GM23248 (cell line): ENCODE measurements around the gene SARM1. TPM values are rescaled to one million over a fixed set of nuclear protein-coding genes. Genes with fewer than 3 reads are reported as not detected.

Source experiments
- DNase-seq: peaks from one replicate; pipeline ENCODE4 v3.0.0-alpha.2; 2015
- H2AFZ ChIP-seq: fragments of 200-600 bp; sonication (generic); 2 replicates; pipeline ENCODE4 v1.6.1; 2016; ENCODE audit warnings: antibody characterized with exemption
- H3F3A ChIP-seq: fragments of 200-600 bp; sonication (generic); 2 replicates; pipeline ENCODE4 v1.6.1; 2016; ENCODE audit warnings: mild to moderate bottlenecking, antibody characterized with exemption, mixed run types; ENCODE audit not compliant: insufficient read depth
- H3K27ac ChIP-seq: fragments of 200-600 bp; sonication (generic); 2 replicates; pipeline ENCODE4 v1.5.1; 2016; ENCODE audit warnings: mild to moderate bottlenecking
- H3K27me3 ChIP-seq: fragments of 200-600 bp; sonication (generic); replicated peaks from 2 replicates; pipeline ENCODE4 v1.6.1; 2016; ENCODE audit warnings: mild to moderate bottlenecking; ENCODE audit not compliant: insufficient read depth
- H3K36me3 ChIP-seq: fragments of 200-600 bp; sonication (generic); 2 replicates; pipeline ENCODE4 v1.6.1; 2016; ENCODE audit warnings: low read depth, mild to moderate bottlenecking
- H3K4me1 ChIP-seq: fragments of 200-600 bp; sonication (generic); 2 replicates; pipeline ENCODE4 v1.6.1; 2016; ENCODE audit warnings: mild to moderate bottlenecking; ENCODE audit not compliant: insufficient read depth
- H3K4me2 ChIP-seq: fragments of 200-600 bp; sonication (generic); one replicate; pipeline ENCODE4 v1.6.1; 2016; ENCODE audit warnings: mild to moderate bottlenecking; ENCODE audit not compliant: unreplicated experiment
- H3K4me3 ChIP-seq: fragments of 200-600 bp; sonication (generic); 2 replicates; pipeline ENCODE4 v1.5.1; 2016; ENCODE audit warnings: mild to moderate bottlenecking
- H3K79me2 ChIP-seq: fragments of 200-600 bp; sonication (generic); 2 replicates; pipeline ENCODE4 v1.6.1; 2016; ENCODE audit warnings: mild to moderate bottlenecking; ENCODE audit not compliant: insufficient read depth
- H3K9ac ChIP-seq: fragments of 200-600 bp; sonication (generic); 2 replicates; pipeline ENCODE4 v1.6.1; 2016; ENCODE audit warnings: mild to moderate bottlenecking
- H3K9me2 ChIP-seq: fragments of 200-600 bp; sonication (generic); 2 replicates; pipeline ENCODE4 v1.6.1; 2016; ENCODE audit warnings: mixed run types, mild to moderate bottlenecking, moderate library complexity; ENCODE audit not compliant: insufficient read depth
- H3K9me3 ChIP-seq: fragments of 200-600 bp; sonication (generic); one replicate; pipeline ENCODE4 v1.6.1; 2017; ENCODE audit warnings: low read depth
- H4K20me1 ChIP-seq: fragments of 200-600 bp; sonication (generic); 2 replicates; pipeline ENCODE4 v1.6.0; 2016; ENCODE audit not compliant: insufficient read depth
- EZH2 ChIP-seq: fragments of 200-600 bp; sonication (generic); IDR thresholded peaks from 2 replicates; pipeline ENCODE4 v1.6.1; 2018; ENCODE audit warnings: antibody characterized with exemption, mild to moderate bottlenecking; ENCODE audit not compliant: insufficient read depth, poor library complexity, severe bottlenecking
- EZH2phosphoT487 ChIP-seq: fragments of 200-600 bp; sonication (generic); IDR thresholded peaks from 2 replicates; pipeline ENCODE4 v1.6.1; 2018; ENCODE audit warnings: antibody characterized with exemption, moderate library complexity, mild to moderate bottlenecking, low read depth; ENCODE audit not compliant: insufficient read depth
- WGBS, 2 experiments: methylation state at CpG; one replicate each; pipeline ENCODE4 v1.1.6; 2015 to 2017; ENCODE audit warnings: low lambda C conversion rate in 2 of 2, low coverage in 1 of 2; ENCODE audit errors: missing lambda C conversion rate in 2 of 2; 5-methylcytosine and 5-hydroxymethylcytosine counted together
- in situ Hi-C: fragments of 300-500 bp; cut with MboI; formaldehyde crosslinking; loops from 2 replicates; pipeline ENCODE4 v1.15.0; 2020
- polyA plus RNA-seq: library from polyadenylated mRNA; unstranded; fragments of >200 nt; fragmentation: Nextera tagmentation; extraction: Ambion mirVana; gene quantifications from 2 replicates; pipeline ENCODE4 v1.2.1, GENCODE V29; 2016
- total RNA-seq: library from RNA; depleted of rRNA; stranded (reverse); fragments of >200 nt; shearing (Covaris generic); gene quantifications from 2 replicates; pipeline ENCODE4 v1.2.3, GENCODE V29; 2014

Gene SARM1
- total and polyA plus RNA-seq, 2 experiments from 2014 or later, result 5.8 to 24.2 TPM

DNA sequence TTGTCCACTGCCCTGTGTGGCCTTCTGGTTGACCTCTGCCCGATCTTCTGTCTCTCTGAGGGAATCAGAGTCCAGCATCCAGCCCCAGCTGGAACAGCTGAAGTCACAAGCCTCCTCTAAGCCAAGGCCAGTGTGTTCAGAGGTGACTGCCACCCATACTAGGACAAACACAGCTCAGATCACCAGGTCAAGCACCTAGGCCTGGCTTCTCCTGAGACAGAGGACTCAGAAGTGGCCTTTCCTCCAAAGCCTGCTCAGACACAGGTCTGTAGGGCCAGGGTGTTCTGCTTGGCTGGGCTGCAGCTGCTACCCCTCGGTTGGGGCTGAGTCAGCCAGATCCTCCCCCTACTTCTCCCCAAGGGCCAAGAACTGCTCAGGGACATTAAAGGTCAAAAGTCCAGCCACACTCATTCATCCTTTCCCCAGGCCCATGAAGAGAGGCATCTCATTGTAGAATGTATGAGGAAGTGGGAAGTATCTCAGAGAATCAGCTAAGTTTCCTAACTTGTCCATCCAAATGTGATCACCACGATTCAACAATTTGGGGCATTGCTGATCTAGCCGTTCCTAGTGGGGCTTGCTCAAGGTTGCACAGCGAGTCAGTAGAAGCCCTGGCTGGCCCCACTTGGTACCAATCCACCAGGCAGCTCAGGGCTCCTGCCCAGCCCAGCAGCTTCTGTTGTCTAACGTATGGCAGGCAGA, 26.9 kb downstream of the SARM1 start:
- Histone ChIP-seq H3F3A (peaks cover 13% of the 10 kb centered on the region), H3K4me3 (no peak overlapping the region), H3K4me2 (no peak overlapping the region), H3K4me1 (peaks cover 17% of the 10 kb centered on the region), H3K27me3 (no peaks in the 10 kb centered on the region), H4K20me1 (no peaks in the 10 kb centered on the region), H2AFZ (no peak overlapping the region), H3K9me3 (no peaks in the 10 kb centered on the region), H3K9me2 (no peaks in the 10 kb centered on the region), H3K36me3 (no peaks in the 10 kb centered on the region), H3K79me2 (no peaks in the 10 kb centered on the region), H3K27ac (no peak overlapping the region), H3K9ac (no peak overlapping the region)
- peak; percentile 33 for DNase-seq
- TF ChIP-seq EZH2 (no peak), EZH2phosphoT487 (no peak)
- in situ Hi-C loops, result no loop called here
- 61 to 62% methylated on average over 6 of the region's 6 CpGs for WGBS, 2 experiments

- H3K9ac ChIP-seq, result no peak overlapping the region
- H2AFZ ChIP-seq, result no peak overlapping the region
- H4K20me1 ChIP-seq, result no peaks in the 10 kb centered on the region
- H3K79me2 ChIP-seq, result no peaks in the 10 kb centered on the region
- H3K4me1 ChIP-seq, result peaks cover 11% of the 10 kb centered on the region
- DNase-seq, result no peak
- H3K4me3 ChIP-seq, result no peak overlapping the region
- in situ Hi-C loops, result no loop called here
- no peaks in the 10 kb centered on the region for H3K36me3 ChIP-seq
- H3F3A ChIP-seq, result peaks cover 1% of the 10 kb centered on the region
- no peaks in the 10 kb centered on the region for H3K27me3 ChIP-seq
- H3K9me2 ChIP-seq, result no peaks in the 10 kb centered on the region
- WGBS, 2 experiments, result 94 to 95% methylated on average over 4 of the region's 4 CpGs
- H3K4me2 ChIP-seq, result no peak overlapping the region
- no peaks in the 10 kb centered on the region for H3K9me3 ChIP-seq
- TF ChIP-seq EZH2phosphoT487, result no peak
- TF ChIP-seq EZH2, result no peak
- no peak overlapping the region for H3K27ac ChIP-seq
Measured at GRCh38 chr17:28399808-28400207, 28.3 kb downstream of the SARM1 start.

- H2AFZ ChIP-seq, result no peak overlapping the region
- H3K36me3 ChIP-seq, result no peaks in the 10 kb centered on the region
- 56 to 64% methylated on average over 3 of the region's 3 CpGs for WGBS, 2 experiments
- no peak overlapping the region for H3K9ac ChIP-seq
- DNase-seq, result no peak
- no peaks in the 10 kb centered on the region for H3K9me3 ChIP-seq
- H4K20me1 ChIP-seq, result no peaks in the 10 kb centered on the region
- peaks cover 6% of the 10 kb centered on the region; the same call in 1 of the 2 replicates for H3K4me1 ChIP-seq
- H3K9me2 ChIP-seq, result no peaks in the 10 kb centered on the region
- no peak overlapping the region for H3K4me3 ChIP-seq
- no peak overlapping the region for H3K27ac ChIP-seq
- no peaks in the 10 kb centered on the region for H3F3A ChIP-seq
- H3K79me2 ChIP-seq, result no peaks in the 10 kb centered on the region
- in situ Hi-C loops, result no loop called here
- no peaks in the 10 kb centered on the region for H3K27me3 ChIP-seq
- H3K4me2 ChIP-seq, result no peak overlapping the region
- TF ChIP-seq EZH2phosphoT487 (no peak), EZH2 (no peak)
Measured at GRCh38 chr17:28402224-28402630, 30.7 kb downstream of the SARM1 start.

DNA sequence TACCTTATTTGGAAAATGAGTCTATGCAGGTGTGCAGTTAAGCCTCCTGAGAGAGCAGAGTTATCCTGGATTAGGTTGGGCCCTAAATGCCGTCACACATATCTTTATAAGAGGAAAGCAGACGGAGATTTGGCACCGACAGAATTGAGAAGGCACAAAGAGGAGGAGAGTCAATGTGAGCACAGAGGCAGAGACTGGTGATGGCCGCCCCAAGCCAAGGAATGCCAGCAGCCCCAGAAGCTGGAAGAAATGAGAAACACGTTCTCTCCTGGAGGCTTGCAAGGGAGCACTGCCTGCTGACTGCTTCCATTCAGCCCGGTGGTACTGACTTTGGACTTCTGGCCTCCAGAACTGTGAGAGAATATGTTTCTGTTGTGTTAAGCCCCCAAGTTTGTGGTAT, 31.4 kb downstream of the SARM1 start:
- H3K4me3 ChIP-seq, result no peak overlapping the region
- no peaks in the 10 kb centered on the region for H3K9me3 ChIP-seq
- H3K79me2 ChIP-seq, result no peaks in the 10 kb centered on the region
- no peak overlapping the region for H3K27ac ChIP-seq
- no peaks in the 10 kb centered on the region for H3K9me2 ChIP-seq
- H2AFZ ChIP-seq, result no peak overlapping the region
- H3K4me1 ChIP-seq, result peaks cover 6% of the 10 kb centered on the region; the same call in 1 of the 2 replicates
- no peak overlapping the region for H3K4me2 ChIP-seq
- H3K27me3 ChIP-seq, result no peaks in the 10 kb centered on the region
- H3F3A ChIP-seq, result no peaks in the 10 kb centered on the region
- TF ChIP-seq EZH2phosphoT487 (no peak), EZH2 (no peak)
- 92 to 97% methylated on average over 6 of the region's 6 CpGs for WGBS, 2 experiments
- no peaks in the 10 kb centered on the region for H4K20me1 ChIP-seq
- H3K36me3 ChIP-seq, result no peaks in the 10 kb centered on the region
- in situ Hi-C loops, result no loop called here
- no peak for DNase-seq
- H3K9ac ChIP-seq, result no peak overlapping the region

- H3K4me2 ChIP-seq, result no peak overlapping the region
- in situ Hi-C loops, result no loop called here
- TF ChIP-seq EZH2phosphoT487, result no peak
- no peak for TF ChIP-seq EZH2
- H3K27ac ChIP-seq, result no peak overlapping the region
- no peak overlapping the region for H2AFZ ChIP-seq
- no peaks in the 10 kb centered on the region for H3F3A ChIP-seq
- H4K20me1 ChIP-seq, result no peaks in the 10 kb centered on the region
- no peaks in the 10 kb centered on the region for H3K9me3 ChIP-seq
- H3K79me2 ChIP-seq, result no peaks in the 10 kb centered on the region
- no peaks in the 10 kb centered on the region for H3K36me3 ChIP-seq
- no peak overlapping the region for H3K4me3 ChIP-seq
- 98 to 100% methylated on average over 2 of the region's 2 CpGs for WGBS, 2 experiments
- DNase-seq, result no peak
- H3K27me3 ChIP-seq, result no peaks in the 10 kb centered on the region
- 0 out of 2 replicates have a peak, but pooled peaks cover under 1% of the 10 kb centered on the region for H3K4me1 ChIP-seq
- H3K9me2 ChIP-seq, result no peaks in the 10 kb centered on the region
- H3K9ac ChIP-seq, result no peak overlapping the region
Measured at GRCh38 chr17:28404007-28404406, 32.5 kb downstream of the SARM1 start.
